ENCODE measurements around the gene PTPRK.

The PTPRK gene

DNA sequence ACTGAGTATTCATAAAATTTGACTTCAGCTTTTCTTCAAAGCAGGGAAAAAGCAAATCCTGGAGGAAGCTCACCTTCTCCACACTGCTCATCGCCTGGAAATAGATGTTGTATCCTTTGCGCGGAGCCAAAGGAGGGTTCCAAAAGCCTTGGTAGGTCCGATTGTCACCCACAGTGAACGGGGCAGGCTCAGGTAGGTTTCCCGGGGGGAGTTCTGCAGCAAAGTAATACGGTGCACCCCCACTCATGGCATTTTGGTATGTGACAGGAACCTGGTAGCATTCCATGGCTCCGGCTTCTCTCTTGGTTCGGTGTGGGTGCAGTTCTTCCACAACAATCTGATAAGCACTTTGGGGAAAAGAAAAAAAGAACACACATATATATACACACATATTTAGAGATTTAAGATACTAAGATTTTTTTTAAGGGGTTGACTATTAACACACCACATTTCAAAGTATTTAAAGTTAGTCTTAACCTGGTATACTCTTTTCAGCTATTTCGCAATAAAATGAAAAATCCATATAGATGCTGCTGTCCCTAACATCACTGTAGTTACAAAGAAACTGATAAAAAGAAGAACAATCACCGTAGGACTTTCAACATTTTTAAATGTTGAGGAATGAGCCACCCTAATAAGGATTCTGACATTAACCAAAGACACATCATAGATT, 452.8 kb downstream of the PTPRK start:
- no peak for DNase-seq (ENCODE audit: low spot score)

GRCh38 chr6:128065072-128065471, 455.3 kb downstream of the PTPRK start:
- no peak for DNase-seq (ENCODE audit: low spot score)

DNA sequence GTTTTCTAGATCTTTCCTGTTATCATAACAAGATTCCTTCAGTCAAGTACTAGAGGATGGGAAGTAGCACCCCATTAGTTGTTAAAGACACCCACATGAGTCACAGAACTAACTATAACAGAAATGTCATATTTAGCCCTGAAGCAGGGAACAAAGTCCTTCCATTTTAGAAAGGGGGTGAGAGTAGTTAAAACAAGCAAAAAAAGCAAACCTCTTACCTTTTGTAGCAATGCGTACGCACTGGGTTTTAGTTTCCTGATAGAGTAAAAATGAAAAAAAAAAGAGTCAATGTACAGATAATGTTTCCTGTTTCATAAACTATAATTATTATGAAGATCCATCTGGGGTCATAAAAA, 455.9 kb downstream of the PTPRK start:
- DNase-seq (ENCODE audit: low spot score) = no peak

DNA sequence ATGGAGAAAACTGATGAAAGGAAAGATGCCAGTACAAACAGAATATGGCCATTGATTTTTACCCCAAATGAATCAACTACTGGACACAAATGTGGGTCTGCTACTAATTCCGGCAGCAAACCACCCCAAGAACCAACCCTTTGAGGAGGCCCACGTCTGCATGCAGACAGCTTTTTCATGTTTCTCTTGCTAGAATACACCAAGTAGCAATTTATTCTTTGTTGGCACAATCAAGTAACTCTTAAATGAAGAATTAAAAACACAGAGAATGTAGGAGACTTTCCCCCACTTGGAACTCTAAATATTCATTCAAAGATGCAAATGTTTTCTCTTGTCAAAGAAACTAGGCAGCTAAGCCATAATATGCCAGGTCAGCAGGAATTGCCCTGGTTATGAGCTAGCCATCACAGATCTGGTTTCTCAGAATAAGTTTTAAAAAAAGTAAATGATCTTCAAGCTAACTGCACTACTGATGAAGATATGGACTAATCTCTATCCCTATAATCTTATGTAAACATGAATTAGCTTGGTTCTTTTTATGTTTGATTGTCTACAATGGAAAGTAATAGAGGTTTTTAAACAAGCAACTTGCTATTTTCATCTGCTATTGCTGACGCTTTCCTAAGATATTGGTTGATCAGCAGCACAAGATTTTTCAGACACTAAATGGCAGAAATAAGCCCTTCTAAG, 456.4 kb downstream of the PTPRK start:
- DNase-seq (ENCODE audit: low spot score) = no peak

DNA sequence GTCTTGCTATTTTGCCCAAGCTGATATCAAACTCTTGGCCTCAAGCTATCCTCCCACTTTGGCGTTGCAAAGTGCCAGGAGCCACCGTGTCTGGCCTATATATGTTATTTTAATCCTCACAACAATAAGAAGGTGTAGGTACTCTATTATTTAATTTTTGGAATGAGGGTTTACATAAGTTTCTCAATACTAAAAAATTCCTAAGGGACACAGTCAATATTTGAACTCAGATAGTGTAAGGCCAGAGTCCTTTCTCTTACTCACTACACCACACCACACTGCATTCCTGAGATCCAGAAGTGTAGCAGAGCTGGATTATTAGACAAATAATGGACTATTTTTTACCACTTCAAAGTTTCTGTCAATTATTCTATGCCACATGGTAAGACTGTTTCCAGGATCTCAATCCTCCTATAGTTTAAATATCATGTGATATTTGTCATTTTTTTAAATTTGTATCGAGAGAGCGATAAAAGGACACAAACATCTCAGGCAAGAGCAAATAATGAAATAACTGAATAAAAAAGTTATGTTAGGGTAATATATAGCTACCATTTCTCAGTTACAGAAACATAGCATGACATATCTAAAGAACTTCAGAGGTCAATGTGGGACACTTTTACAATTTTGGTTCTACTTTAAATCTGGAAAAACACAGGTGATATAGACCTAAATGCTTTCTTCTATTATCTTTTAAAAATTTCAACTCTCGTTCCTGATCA, 457.4 kb downstream of the PTPRK start:
- DNase-seq (ENCODE audit: low spot score) = no peak

- DNase-seq (ENCODE audit: low spot score) = no peak
These were observed 462.5 kb downstream of the PTPRK start for GRCh38 chr6:128057946-128058345.

DNA sequence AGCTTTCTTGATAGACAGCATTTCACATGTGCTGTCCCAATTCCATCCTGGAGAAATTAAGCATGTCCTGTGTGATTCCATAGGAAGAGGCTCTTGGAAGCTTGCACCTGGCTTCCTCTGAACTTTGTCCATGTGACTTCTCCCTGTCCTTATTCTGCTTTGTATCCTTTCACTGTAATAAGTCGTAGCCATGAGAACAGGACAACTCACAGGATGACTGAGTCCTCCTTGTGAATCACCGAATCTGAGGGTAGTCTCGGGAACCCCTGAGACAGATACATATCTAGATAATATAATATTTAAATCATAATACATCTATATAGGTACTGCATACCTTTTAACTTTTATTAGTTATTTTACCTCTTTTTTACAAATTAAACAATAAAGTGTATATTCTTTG, 462.9 kb downstream of the PTPRK start:
- DNase-seq (ENCODE audit: low spot score) = no peak

GRCh38 chr6:128053109-128053508, 467.3 kb downstream of the PTPRK start:
- no peak for DNase-seq (ENCODE audit: low spot score)

GRCh38 chr6:128047989-128048388, 472.4 kb downstream of the PTPRK start:
- DNase-seq (ENCODE audit: low spot score) = no peak

- no peak for DNase-seq (ENCODE audit: low spot score)
These were observed 474.4 kb downstream of the PTPRK start for GRCh38 chr6:128046033-128046432.

- no peak for DNase-seq (ENCODE audit: low spot score)
These were observed 480.9 kb downstream of the PTPRK start for GRCh38 chr6:128039543-128039942.

- no peak for DNase-seq (ENCODE audit: low spot score)
These were observed 483.4 kb downstream of the PTPRK start for GRCh38 chr6:128036808-128037570.

- DNase-seq (ENCODE audit: low spot score) = no peak
These were observed 487.2 kb downstream of the PTPRK start for GRCh38 chr6:128033156-128033555.

DNA sequence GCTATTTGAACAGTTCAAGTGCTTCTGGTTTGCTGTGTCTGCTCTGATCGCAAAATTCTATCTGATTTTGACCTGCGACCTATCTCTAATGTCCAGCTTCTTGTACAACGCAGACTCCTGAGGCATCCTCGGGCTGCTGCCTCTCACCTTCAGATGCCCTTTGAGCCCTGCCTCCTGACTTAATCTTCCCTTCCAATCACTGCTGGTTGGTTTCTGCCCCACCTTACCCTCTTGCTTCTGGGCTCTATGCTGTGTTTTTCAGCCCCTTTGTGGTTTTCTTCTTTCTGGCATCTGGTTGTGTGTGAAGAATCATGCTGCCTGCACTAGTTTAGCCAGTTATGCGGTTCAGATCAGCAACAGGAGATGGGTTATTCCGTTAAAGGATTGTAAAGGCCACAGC, 488.4 kb downstream of the PTPRK start:
- no peak for DNase-seq (ENCODE audit: low spot score)

DNA sequence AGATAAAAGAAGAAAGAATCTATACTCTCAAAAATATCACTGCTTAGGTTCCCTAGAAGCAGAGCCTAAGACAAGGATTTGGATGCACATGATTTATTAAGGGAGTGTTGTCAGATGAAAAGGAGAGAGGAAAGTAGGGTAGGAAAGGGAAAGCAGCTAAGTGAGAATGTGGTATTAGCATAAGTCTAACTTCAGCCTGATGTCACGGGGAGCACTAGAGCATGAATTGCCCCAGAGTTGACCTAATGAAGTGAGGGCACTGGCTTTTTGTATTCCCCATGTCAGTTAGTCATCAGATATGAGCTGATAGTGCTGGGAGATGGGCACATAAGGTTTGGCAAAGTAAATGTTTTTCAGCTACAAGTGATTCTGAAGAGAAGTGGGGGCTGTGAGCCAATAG, 490.6 kb downstream of the PTPRK start:
- DNase-seq (ENCODE audit: low spot score) = no peak

- DNase-seq (ENCODE audit: low spot score) = no peak
These were observed 492.2 kb downstream of the PTPRK start for GRCh38 chr6:128028183-128028582.

DNA sequence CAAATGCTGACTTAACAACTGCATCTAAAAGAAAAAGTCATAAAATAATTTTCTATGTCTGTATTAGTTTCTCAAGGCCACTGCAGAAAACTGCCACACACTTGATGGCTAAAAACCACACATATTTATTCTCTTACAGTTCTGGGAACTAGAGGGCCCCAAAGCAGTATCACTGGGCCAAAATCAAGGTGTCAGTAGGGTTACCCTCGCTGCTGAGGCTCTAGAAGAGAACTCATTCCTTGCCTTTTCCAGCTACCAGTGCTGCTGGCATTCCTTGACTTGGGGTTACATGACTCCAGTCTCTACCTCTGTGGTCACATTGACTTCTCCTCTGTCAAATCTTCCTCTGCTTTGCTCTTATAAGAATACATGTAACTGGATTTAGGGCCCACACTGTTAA, 494.9 kb downstream of the PTPRK start:
- DNase-seq (ENCODE audit: low spot score) = no peak

GRCh38 chr6:128024969-128025368, 495.4 kb downstream of the PTPRK start:
- no peak for DNase-seq (ENCODE audit: low spot score)

DNA sequence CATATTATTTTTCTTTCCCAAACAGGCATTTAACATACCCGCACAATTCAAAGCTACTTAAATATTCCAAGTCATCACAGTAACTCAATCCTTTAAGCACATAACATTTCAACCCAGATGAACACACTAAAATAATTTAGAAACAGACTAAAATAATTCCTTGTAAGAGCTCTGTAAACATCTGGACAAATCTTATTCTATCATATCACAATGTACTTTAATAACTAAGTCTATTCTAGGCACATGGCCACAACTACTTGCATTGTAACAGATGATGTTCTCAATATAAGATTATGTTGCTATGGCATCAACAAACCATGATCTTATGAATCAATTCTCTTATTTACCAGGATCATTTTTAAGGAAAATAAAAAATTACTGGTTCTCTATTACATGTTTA, 496.4 kb downstream of the PTPRK start:
- no peak for DNase-seq (ENCODE audit: low spot score)

DNA sequence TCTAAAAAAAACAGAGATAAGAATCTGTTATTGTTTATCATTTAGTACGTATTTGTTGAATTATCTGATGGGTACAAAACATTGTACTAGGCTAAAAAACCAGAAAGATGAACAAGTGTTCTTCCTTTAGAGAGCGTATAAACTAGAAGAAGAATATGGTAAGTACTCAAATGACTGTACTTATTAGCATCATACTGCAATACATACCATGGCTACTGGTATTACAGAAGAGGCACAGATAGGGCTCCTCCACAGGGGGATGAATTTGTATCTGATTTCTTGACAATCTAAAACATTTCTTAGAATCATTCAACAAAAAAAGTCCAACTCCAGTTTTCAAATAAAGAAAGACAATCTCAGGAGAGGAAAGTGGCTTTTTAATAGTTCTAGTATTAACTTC, 501.6 kb downstream of the PTPRK start:
- DNase-seq (ENCODE audit: low spot score) = no peak

DNA sequence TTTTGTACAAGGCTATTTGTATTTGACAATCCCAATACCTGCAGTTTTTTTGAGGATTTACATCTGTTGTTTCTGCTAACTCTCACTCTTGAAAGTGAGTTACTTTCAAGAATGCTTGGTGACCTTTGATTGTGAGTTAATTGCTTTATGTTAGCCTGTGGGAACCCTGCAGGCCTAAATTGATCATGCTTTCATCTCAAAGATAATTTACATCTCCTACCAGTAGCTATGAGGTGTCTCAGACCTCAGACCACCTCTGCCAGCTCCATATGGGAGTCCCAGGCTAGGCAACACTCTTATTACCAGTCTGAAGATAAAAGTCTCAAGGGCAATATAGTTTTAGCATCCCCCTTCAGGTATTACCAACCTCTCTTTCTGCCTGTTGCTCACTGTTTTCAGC, 503.1 kb downstream of the PTPRK start:
- DNase-seq (ENCODE audit: low spot score) = no peak

DNA sequence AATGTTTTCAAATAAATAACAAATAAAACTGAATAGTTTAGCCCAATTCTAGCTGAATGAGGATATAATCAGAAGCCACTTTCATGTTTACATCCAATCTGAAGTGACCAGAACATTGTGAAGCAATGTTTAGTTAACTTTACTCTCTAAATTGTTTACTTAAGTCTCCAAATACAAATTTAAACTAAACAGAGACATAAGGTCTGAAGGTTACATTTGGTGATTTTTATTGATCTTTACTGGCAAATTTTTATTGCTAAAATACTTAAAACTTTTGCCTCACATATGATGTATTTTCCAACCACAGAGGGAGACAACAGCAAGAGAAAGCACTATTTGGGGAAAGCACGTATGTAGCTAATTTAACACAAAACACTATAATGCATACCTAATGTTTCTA, 512.7 kb downstream of the PTPRK start:
- no peak for DNase-seq (ENCODE audit: low spot score)

DNA sequence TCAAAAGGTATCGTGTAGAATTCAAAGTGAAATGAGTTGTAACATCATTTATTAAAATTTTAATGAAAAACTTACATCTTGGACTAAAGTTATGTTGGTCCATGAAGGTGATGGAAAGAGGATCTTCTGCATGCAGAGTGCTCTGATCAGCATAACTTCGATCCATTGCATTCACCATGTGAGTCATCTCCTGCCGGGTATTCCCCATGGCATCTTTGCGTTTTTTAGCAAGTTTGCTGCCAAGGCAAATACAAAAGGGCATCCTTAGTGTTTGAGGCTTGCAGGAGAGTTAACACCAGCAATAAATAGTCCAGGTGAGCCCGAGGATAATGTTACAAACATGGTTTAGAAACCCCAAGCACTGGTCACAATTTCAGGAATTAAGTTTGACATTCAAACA, 515.4 kb downstream of the PTPRK start:
- DNase-seq (ENCODE audit: low spot score) = no peak

All from kidney capillary endothelial cell (primary cell).